ENCODE measurements around the gene TTC7B.

TTC7B gene

DNA sequence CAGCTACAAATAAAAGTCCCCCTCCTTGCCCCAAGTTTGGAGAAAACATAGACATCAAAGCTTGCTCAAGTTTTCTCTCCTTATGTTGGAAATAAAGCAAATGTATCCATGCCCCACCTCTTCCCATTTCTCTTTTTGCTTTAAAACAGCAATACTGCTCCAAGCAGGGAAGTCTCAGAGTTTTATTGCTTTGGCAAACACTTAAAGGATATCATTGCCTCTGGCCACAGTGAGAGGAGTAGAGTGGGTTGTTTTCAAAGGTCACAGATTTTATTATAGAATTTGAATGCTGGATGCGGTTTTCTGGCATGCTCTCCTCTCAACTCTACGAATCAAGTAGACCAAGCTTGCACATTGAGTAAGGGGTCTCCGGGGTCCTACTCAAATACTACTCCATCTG, 149.7 kb downstream of the TTC7B start:
- no peak for DNase-seq

DNA sequence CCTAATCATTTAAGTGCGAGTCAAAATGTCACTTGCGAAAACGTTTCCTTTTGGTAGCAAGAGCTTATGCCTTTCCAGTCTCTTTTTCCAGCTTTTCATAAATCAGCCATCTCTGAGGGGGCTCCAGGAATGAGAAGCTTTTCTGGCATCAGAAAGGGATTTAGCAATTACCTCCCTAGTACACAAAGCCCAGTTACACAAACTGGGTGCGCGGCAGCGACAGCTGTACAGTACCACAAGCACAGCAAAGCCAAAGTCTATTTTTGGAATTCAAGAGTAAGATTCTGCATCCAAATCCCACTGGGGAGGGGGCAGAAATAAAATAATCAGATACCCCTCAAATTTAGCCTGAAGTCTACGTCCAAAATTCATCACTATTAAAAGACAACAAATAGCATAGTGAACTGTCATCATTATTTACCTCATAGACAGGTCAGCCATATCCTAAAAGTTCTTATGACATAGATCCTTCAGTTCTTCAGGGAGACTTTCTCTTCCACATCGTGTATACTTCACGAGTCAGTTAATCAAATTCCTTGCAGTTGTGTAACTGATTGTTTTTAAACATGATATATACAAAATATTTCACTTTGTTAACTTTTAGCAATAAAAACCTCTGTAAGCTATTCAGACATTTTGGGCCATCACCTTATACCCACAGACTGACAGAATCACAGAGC, 150.8 kb downstream of the TTC7B start:
- no peak for DNase-seq

DNA sequence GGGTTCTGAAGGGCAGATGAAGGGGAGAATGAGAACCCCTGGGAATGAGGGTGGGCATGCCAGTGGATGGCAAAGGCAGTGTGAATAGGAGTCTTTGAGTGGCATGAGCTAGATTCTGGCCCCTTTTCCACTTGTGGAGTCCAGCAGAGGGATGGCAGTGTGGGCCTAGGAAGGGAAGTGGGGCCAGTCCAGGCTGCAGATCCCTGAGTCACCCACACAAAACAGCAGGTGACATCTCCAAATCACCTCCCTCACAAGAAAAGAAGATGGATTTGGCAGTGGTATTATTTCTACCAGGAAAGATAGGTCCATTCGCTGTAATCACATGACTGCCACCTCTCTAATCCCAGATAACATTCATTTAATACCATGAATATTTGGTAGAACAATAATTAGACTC, 151.3 kb downstream of the TTC7B start:
- DNase-seq: no peak

DNA sequence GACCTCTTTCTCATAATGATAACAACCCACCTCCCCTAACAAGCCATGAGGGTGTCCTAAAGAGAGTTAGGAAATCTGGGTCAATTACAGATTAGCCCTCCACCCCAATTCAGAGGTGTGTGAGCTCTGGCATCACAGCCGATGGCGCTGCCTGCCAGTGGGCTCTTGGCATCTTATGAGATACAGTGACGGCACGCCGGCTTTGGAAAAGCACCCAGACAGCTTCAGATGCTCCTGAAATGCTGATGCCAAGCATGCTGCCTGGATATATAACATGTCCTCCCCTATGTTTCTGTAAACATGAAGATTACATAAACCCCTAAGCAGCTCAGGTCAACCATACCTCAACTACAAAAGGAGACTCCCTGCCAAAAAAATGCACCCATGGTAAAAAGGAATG, 152.6 kb downstream of the TTC7B start:
- no peak for DNase-seq

DNA sequence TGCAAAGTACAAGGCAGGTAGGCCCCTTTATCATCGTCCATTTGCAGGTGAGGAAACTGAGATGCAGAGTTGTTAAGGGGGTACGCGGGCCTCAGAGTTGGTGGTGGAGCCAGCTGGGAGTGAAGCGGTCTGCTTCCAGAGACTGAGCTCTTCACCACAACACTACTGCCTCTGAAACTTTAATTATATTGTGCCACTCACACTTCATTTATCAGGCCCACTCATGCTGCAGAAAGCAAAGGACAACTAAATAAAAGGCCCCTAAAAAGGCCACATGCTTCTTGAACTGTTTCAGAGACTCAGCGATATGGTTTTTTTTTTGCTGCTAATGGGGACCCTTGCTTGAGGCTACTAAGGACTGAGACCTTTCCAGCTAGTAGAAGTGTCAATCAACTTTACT, 153.1 kb downstream of the TTC7B start:
- no peak for DNase-seq

DNA sequence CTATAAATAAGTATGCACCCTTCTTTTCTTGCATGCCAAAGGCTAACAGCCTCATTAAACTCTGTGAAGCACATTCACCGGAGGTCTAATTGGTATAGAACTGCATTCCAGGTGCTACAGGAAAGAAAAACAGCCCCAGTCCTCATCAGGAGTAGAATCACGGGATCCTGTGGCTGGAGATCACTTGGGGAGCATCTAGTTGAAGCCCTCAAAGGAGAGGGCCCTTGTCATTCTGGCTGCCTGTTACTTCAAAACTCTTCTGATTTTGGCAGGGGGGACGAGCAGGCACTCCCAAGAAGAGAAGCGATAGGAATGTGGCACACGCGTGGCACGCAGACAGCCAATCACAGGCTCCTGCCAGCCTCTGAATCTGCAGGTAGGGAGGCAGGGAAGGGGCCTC, 154.4 kb downstream of the TTC7B start:
- DNase-seq: no peak

DNA sequence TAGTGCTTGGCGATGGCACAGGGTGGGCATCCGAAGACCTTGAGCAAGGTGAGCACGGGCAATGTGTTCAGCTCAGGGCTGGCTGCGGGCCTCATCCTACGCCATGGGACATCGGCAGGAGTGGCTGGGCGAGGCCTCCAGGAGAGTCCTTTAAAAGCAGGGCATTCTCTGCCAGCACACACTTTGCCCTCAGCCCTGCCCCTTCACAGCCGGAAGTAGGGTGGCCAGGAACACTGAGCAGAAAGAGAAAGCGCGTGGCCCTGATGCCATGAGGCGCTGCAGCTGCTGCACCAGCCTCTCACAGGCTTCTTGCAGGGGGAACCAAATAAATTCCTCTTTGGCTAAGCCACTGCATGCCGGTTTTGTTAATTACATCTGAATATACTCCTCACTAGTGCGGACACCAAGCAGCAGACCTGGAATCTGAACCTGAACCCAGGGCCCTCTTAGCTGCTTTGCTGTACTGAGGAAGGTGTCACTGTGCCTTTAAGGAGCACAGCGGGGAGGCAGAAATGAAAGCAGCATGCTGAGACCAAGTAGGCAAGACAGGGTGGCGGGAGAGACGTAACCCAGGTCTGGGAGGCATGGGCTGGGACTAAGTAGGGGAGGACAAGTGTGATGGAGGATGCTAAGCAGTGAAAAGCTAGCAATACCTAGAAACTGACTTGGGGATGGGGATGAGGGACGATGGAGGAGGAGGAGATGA, 155.2 kb downstream of the TTC7B start:
- DNase-seq: no peak

DNA sequence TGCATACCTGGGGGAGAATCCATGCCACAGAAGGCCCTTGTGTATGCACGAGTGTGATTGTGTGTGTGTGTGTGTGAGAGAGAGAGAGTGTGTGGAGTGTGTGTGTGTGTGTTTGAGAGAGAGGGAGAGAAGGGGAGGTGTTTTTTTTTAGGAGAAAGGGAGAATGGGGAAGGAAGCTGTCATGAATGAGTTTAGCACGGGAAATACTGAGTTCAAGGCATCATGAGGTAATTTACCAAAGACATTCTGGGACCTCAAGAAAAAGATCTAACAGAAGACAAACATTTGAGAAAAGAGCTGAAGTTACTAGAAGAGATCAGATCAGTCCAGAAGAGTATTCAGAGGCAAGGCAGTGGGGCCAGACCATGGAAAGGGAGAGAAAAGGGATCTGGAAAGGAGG, 157.1 kb downstream of the TTC7B start:
- DNase-seq: no peak

DNA sequence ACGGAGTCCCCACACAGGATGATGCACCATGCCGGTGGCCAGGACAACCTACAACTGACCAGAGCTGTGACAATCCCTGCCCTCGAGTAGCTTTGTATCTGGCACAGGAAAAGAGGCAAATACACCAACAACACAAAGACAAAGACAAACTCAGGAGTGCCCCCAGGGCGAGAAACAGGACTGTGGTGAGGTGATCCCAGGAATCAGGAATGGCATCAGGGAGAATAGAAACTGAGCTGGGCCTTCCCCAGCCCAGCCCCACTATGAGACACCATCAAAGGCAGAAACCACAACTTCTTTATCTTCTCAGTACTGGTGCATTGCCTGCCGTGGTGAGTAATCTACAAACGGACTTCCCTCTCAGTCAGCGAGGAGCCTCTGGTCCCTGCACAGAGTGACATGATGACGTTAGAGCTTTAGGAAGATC, 157.7 kb downstream of the TTC7B start:
- DNase-seq: no peak

DNA sequence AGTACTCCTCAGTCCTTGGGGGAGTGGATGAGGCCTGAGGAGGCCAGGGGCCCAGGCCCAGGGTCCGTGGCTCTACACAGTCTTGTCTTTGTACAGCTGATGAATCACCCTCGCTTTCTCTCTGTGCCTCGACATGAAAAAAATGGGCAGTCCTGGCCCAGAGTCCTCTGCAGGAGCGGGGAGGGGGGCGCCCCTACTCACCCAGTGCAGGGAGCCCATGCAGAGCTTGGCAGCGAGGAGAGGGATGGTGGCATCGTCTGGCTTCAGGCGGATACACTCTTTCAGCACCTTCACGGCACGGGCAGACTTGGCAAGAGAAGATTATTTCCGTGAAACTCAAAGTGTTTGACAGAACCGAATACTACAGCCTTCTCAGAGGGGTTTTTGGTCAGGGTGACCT, 159.3 kb downstream of the TTC7B start:
- DNase-seq: no peak

DNA sequence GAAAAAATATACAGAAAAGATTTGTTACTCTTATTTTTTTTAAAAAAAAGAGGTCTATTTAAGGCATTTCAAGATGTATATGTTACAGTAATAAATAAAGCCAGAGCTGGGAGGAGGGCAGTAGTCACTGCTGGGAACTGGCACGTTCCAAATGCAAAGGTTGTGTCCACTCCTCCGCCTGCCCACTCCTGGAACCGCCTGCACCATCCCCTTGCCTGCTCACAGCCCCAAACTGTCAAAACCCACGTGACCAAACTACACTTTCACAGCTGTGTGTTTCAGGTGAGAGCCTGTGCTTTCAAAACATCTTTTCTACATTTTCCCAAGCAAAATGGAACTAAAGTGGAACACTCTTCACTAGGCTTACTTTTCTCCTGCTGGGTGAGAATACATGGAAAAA, 160.4 kb downstream of the TTC7B start:
- no peak for DNase-seq

DNA sequence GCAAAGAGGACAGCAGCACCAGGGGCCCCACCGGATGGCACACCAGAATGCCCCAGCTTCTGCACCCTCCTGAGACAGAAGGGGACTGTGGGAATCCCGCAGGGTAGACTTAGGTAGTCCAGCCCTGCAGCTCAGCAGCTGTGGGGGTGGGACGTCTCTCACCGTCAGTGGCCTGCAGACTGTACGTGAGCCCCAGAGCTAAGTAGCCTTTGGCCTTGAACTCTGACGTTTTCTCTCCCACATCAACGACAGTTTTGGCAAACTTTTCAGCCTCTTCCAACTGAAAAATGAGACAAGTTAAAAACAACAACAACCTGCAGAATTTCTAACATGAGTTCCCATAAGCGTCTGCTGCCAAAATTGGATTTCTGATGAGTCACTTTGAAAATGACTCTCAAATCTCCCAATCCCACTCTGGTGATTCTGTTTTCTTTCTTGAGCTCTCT, 161.4 kb downstream of the TTC7B start:
- DNase-seq: no peak

DNA sequence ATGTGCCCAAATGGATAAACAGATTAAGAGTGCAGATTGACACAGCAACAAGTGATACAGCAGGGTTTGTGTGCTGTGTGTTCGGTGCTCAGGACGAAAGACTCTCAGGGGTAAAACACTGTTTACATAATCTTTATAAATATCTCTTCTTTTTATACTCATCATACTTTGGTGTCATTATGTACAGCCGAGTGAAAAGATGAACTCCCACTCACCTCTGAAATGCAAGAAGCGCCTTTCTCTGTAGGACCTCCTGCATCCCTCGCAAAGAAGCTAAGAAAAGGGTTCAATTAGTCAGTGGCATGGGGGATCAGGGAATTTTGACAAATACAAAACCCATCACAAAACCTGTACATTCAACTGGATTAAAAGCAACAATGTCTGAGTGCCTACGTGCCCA, 163.6 kb downstream of the TTC7B start:
- DNase-seq: no peak

DNA sequence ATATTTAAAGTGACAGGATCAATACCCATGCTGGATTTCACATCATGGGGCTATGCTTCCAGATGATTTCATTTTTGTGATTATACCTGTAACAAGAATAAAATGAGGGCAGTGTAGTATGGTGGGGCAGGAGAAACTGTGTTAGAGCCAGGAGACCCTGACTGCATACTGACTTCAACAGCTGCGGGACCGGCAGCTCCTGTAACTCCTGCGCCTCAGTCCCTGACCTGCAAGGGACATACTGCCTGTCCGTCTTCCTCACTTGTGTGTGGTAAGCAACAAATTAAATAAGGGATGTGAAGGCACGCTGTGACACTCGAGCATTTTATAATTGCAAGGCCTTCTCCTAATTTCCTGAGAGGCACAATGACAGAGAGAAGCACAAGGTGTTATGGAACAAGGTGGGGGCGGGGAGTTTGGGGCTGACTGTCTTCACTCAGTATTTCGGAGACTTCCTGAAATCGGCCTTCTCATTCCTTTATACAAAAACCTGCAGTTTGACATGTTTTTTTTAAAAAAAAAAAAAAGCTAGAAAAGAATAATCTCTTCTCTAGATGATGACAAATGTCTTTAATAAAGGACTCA, 164.2 kb downstream of the TTC7B start:
- no peak for DNase-seq

DNA sequence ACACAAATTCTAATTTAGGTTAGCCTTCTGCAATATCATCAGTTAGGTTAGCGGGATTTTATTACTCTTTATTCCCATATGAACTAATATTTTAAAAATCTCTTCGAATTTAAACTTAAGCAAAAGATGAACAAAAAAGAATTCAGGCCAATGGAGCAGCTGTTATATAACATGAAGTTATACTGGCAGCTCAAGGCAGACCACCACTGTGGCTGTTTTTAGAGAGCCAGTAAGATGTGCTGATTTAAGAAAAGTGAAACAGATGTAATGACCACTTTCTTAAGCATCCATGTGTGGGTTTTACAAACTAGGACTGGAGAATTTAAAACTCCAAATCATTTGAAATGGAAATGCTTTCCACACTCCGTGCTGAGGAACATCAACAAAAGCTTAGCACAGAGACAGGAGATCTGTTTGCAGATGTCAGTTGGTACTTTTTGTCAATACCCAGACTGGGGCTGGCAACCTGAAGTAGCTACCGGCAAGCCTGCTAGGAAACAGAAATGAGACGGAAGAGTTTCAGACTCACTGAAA, 164.9 kb downstream of the TTC7B start:
- no peak for DNase-seq

DNA sequence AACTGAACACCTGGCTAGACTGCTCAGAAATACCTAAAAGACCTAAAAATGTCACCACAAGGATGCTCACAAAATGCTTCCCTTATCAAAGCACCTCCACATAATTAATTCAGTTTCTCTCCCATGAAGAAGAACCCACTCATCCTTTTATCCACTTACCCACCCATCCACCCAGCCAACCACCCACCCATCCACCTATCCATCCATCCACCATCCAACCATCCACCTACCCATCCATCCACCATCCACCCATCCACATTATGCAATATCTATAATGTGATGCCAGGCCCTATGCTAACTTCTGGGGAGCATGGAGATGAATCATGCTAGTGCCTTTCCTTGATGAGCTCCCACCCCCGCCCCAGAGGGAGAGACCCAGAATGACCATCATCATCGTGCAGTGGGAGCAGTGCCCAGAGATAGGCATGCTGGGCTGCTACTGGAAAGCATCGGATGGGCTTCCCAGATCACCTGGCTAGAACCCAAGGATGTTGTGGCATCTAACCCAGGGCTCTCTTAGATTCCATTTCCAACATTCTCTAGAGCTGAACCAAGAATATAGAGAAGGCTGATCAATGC, 166.6 kb downstream of the TTC7B start:
- no peak for DNase-seq

DNA sequence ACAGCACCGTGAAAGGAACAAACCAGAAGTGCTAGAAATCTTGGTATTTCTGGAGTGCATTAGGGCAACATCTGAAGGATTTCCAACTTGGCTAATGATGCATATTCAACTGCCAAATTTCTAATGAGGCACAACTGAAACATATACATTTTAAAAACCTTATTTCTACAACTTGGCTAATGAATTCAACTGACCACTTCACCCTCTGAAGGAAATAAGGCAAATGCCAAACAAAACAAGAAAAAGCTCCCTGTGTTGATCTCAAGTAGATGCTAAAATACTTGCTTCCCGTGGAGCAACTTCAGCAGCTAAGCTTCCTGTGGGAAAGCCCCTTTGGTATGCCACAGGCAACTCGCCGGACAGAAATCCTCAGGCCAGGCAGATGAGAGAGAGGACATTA, 167.1 kb downstream of the TTC7B start:
- DNase-seq: no peak

DNA sequence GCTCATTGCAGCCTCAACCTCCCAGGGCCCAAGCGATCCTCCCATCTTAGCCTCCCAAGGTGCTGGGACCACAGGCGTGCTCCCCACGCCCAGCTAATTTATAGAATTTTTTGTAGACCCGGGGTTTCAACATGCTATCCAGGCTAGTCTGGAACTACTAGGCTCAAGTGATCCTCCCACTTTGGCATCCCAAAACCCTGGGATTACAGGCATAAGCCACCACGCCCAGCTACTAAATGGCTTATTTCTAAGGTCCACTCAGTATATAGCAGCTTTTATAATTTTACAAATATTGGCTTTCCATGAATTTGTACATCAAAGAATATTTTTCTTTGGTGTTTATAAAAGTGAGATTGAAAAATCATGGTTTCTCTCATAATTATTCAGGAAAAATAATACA, 167.8 kb downstream of the TTC7B start:
- no peak for DNase-seq

DNA sequence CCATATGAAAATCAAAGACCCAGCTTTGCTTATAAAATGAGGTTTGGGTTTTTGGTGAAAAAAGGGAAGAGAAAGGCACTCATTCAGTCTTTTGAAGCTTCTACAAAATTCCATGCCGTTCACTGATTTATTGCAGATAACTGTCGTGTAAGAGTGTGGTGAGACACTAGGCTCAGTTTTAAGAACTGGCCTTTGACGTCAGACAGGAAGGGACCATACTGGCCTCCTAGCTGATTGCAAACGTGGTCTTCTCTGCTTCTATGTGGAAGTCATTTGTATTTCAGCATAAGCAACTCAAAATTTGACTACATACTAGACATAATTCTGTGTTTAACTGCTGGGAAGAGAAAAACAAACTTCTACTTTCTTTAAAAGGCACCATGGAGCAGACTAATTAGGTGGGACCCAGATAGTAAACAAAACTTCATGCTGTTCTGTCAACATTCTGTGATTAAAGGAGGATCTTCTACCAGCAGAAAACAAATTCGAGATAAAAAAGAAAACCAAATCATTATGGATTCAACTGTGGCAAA, 168.7 kb downstream of the TTC7B start:
- DNase-seq: no peak

DNA sequence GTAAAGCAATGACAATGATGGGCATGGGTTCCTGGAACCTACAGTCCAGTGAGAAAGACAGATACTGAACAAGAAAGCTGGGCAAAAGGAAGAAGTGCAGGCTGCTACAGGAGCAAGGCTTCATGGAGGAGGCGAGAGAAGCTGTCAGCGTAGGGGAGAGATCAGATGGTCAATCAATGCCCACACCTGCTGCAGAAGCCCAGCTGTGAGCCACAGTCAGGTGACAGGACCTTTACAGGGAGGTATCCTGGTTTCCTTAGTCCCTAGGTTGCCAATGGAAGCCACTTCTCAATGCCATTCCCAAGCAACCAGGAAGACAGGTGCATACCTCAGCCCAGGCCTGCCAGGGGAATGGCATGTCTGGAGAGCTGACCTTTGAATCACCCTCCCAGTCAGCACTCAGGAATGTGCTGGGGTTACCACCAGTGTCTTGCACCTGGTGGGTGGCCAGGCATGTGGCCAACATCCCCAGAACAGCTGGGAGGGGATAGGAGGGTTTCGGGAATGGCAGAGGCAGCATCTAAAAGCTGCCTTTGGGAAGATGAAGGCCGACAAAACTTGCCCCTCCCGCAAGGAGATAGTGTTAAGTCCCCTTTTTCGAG, 170.3 kb downstream of the TTC7B start:
- no peak for DNase-seq

DNA sequence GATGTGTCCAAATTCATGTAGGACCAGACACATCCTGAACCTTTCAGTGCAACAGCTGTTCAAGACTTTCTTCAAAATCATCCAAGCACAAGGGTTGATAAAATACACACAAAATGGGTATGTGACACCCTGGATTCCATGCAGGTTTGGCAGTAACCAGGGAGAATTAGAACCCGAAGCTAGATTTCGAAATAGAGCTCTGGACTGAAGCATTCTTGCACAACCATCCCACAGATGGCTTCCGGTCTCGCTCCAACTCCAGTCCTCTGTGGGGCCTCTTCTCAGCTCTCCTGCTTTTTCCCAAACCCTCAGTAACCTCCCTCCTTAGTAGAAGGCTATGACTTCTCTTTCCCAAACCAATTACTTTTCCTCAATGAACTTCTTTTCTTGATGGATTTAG, 171.3 kb downstream of the TTC7B start:
- DNase-seq: no peak

DNA sequence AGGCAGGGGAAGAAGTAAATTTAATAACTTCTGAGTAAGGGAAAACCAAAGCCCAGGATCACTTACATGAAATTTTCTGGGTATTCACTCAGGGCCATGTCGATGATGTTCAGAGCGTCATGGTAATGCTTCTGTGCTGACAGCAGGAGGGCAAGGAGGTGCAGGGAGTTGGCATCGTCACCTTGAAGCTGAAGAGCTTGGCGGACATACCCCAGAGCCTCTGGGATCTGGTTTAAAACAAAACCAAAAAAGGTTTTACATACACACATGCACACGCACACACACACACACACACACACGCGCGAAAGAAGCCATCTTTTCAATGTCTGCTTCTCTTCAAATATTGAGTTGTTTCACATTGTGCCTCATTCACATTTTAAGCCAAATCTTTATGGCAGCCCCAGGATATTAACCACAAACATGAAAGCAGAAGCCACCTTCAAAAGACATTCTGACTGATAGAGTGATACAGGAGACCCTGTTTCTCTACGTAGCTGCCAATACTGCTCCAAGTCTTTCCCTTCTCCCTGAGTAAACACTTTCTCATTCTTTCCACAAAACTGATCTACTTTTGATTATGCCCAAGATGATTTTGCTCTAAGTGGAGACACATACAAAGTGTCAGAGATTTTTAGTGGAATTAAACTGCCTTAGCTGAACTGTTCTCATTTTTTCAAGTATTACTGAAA, 172.1 kb downstream of the TTC7B start:
- no peak for DNase-seq

All from activated CD4-positive, CD25-positive, alpha-beta regulatory T cell (primary cell).